ENCODE results near the gene PLET1. TPM values are rescaled to one million over a fixed set of nuclear protein-coding genes. Genes with fewer than 3 reads are reported as not detected.
A peak's percentile ranks its signal among the peaks of the same experiment; 100 is the strongest.

Gene PLET1
- total and polyA plus RNA-seq, 9 of the 15 experiments (the other 6 are each of a cell fraction or from before 2014, with no cell fraction given) = not detected

- TF ChIP-seq ZNF76 (CRISPR knock-in tag; IDR thresholded peaks at IDR 0.05; ENCODE audit: borderline replicate concordance) (peak; percentile 3; the same call in 1 of the 2 replicates), EGR1 (conservative IDR thresholded peaks at IDR 0.05) (peak; percentile 4; the same call in 1 of the 2 replicates), E2F1 (CRISPR knock-in tag; IDR thresholded peaks at IDR 0.05) (0 out of 2 replicates have a peak, but pooled peaks have one; percentile 34), CBFA2T2 (conservative IDR thresholded peaks at IDR 0.05) (no peak), TARDBP (IDR thresholded peaks at IDR 0.05) (peak; percentile 47; the same call in 1 of the 2 replicates), ZBTB5 (IDR thresholded peaks at IDR 0.05) (no peak), ZNF589 (CRISPR knock-in tag; IDR thresholded peaks at IDR 0.05; ENCODE audit: low read depth) (no peak), CSDE1 (IDR thresholded peaks at IDR 0.05) (no peak), RFX1 (IDR thresholded peaks at IDR 0.05) (no peak), ZSCAN29 (IDR thresholded peaks at IDR 0.05) (no peak), CBX8 (IDR thresholded peaks at IDR 0.05; ENCODE audit: borderline replicate concordance, extremely low read depth, low read depth, low read length, poor library complexity, severe bottlenecking) (no peak), ZBTB33 (CRISPR knock-in tag; IDR thresholded peaks at IDR 0.05) (no peak), SP1 (CRISPR knock-in tag; IDR thresholded peaks at IDR 0.05) (no peak), SRSF3 (IDR thresholded peaks at IDR 0.05; ENCODE audit: insufficient read depth, low read length) (no peak), ZNF12 (CRISPR knock-in tag; IDR thresholded peaks at IDR 0.05) (no peak; the same call in 1 of the 2 replicates), SMARCB1 (IDR thresholded peaks at IDR 0.05; ENCODE audit: insufficient read length, low read depth) (no peak), MAZ (CRISPR knock-in tag; conservative IDR thresholded peaks at IDR 0.05 in 1 of 2, IDR thresholded peaks at IDR 0.05 in 1 of 2) (peak; percentile 71 to 92), HSF4 (CRISPR knock-in tag; IDR thresholded peaks at IDR 0.05; ENCODE audit: borderline replicate concordance) (no peak), MCM7 (IDR thresholded peaks at IDR 0.05) (no peak), FOXJ2 (tag; IDR thresholded peaks at IDR 0.05) (no peak), CBFA2T3 (IDR thresholded peaks at IDR 0.05) (no peak), ZNF174 (CRISPR knock-in tag; IDR thresholded peaks at IDR 0.05) (no peak), PCBP2 (IDR thresholded peaks at IDR 0.05; ENCODE audit: low read depth, low read length, poor library complexity, severe bottlenecking) (no peak), SMAD2 (IDR thresholded peaks at IDR 0.05; ENCODE audit: low read depth, low read length) (no peak), U2AF2 (optimal IDR thresholded peaks at IDR 0.05; ENCODE audit: low read depth, low read length) (no peak)
Measured at GRCh38 chr11:112226062-112226830, 34.4 kb downstream of the PLET1 start, which contains the start of gene PTS (continued).
